Transverse colon (tissue), 4 donors: ENCODE data around the gene PECR. TPM values are rescaled to one million over a fixed set of nuclear protein-coding genes. Genes with fewer than 3 reads are reported as not detected.
A peak's percentile ranks its signal among the peaks of the same experiment; 100 is the strongest.

Experiments used
- DNase-seq: peaks from one replicate; pipeline ENCODE4 v3.0.0-alpha.2; 2019
- H3K27ac ChIP-seq, 4 donors: fragments of 200-600 bp; sonication (generic); 2 replicates each; pipeline ENCODE4 v1.5.1; 2016 to 2018; ENCODE audit warnings: inconsistent platforms in 4 of 4
- H3K27me3 ChIP-seq: fragments of 200-600 bp; sonication (generic); 2 replicates; pipeline ENCODE4 v1.5.1; 2017; ENCODE audit warnings: inconsistent platforms
- H3K36me3 ChIP-seq, 4 donors: fragments of 200-600 bp; sonication (generic); 2 replicates each; pipeline ENCODE4 v1.5.1; 2017 to 2019; ENCODE audit warnings: inconsistent platforms in 4 of 4
- H3K4me1 ChIP-seq, 4 donors: fragments of 200-600 bp; sonication (generic); 2 replicates each; pipeline ENCODE4 v1.5.1; 2017 to 2020; ENCODE audit warnings: inconsistent platforms in 4 of 4
- H3K4me3 ChIP-seq, 4 donors: fragments of 200-600 bp; sonication (generic); 1 replicate in 1 of 4; 2 replicates in 3 of 4; pipeline versions ENCODE4 v1.5.1 to v1.6.1; 2017 to 2019; ENCODE audit warnings: inconsistent platforms in 4 of 4
- H3K9me3 ChIP-seq, 2 donors: fragments of 200-600 bp; sonication (generic); 2 replicates each; pipeline ENCODE4 v1.5.1; 2017 to 2019; ENCODE audit warnings: inconsistent platforms in 2 of 2
- EP300 ChIP-seq: sonication (generic); formaldehyde crosslinking; IDR thresholded peaks from one replicate; pipeline ENCODE4 v1.6.1; 2017; ENCODE audit warnings: antibody characterized with exemption, low read depth
- POLR2A ChIP-seq: fragments of 450-650 bp; IDR thresholded peaks from one replicate; pipeline ENCODE4 v1.6.1; 2016; ENCODE audit warnings: antibody characterized with exemption, mild to moderate bottlenecking, moderate library complexity
- POLR2AphosphoS5 ChIP-seq, 3 donors: sonication (generic); formaldehyde crosslinking; IDR thresholded peaks; one replicate each; pipeline ENCODE4 v1.6.1; 2016; ENCODE audit warnings: antibody characterized with exemption in 3 of 3
- WGBS, 2 donors: methylation state at CpG; one replicate each; pipeline ENCODE4 v1.1.5; 2018; ENCODE audit warnings: low coverage in 1 of 2; 5-methylcytosine and 5-hydroxymethylcytosine counted together
- in situ Hi-C, 4 donors: fragments of 200-750 bp; cut with MboI; loops; one replicate each; pipeline versions ENCODE4 v1.15.0 to v1.15.1; 2017; ENCODE audit warnings: low sequenced_read_pairs in 3 of 4, low pct_ligation_motif_present in 1 of 4, low pct_unique_long_range_greater_than_20kb in 1 of 4
- intact Hi-C: fragments of 100-400 bp; cut with DNase I; formaldehyde crosslinking; loops from one replicate; pipeline ENCODE4 v1.15.1; 2023; ENCODE audit warnings: low total_unique reads
- total RNA-seq, 4 donors: library from RNA; depleted of rRNA; stranded (reverse); fragments of >200 nt; gene quantifications; one replicate each; pipeline ENCODE4 v1.1.0, GENCODE V29; 2016
- TF ChIP-seq, protein P1 (sequence below), 5 experiments: fragments of 200-600 bp in 3 of 5; fragments of 450-650 bp in 2 of 5; sonication (generic) in 3 of 5; IDR thresholded peaks; 1 replicate in 2 of 5; 2 replicates in 3 of 5; pipeline ENCODE4 v1.5.1; 2016 to 2017; ENCODE audit warnings: antibody characterized with exemption in 5 of 5, inconsistent platforms in 3 of 5, mild to moderate bottlenecking in 2 of 5, moderate library complexity in 1 of 5

Gene PECR
- total RNA-seq, 4 donors from 2014 or later = 10.3 to 137 (median 25.8) TPM

DNA sequence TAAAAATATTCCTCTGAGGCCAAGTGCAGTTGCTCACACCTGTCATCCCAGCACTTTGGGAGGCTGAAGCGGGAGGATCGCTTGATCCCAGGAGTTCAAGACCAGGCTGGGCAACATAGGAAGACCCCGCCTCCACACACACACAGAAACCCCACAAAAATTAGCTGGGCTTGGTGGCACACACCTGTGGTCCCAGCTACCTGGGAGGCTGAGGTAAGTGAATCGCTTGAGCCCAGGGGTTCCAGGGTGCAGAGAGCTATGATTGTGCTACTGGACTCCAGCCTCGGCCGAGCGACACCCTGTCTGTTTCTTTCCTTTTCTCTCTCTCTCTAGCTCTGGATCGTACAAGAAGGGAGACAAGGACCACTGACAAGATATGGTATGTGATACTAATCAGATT, 25.7 kb upstream of the PECR start:
- DNase-seq = no peak
- intact Hi-C loops = no loop called here
- no peak for TF ChIP-seq POLR2A
- no peak for TF ChIP-seq EP300
- Histone ChIP-seq H3K9me3 (no peaks in the 10 kb centered on the region), H3K4me3 (no peak overlapping the region), H3K36me3 (peaks cover 0 to 11% (median 3%) of the 10 kb centered on the region in 4 donors), H3K27me3 (no peaks in the 10 kb centered on the region), H3K27ac (peak overlapping the region in 1 of 4 donors; percentile 89), H3K4me1 (peaks cover 8 to 26% (median 18%) of the 10 kb centered on the region in 4 donors)
- WGBS, 2 donors = 89 to 100% methylated on average over 3 to 8 of the region's 8 CpGs
- in situ Hi-C loops = loop anchor here in 2 of 4 donors (25.0 kb wide), 1 partner anchor 305 kb away; the partner anchor contains the start of gene SMARCAL1 (in 2 of the 2)

DNA sequence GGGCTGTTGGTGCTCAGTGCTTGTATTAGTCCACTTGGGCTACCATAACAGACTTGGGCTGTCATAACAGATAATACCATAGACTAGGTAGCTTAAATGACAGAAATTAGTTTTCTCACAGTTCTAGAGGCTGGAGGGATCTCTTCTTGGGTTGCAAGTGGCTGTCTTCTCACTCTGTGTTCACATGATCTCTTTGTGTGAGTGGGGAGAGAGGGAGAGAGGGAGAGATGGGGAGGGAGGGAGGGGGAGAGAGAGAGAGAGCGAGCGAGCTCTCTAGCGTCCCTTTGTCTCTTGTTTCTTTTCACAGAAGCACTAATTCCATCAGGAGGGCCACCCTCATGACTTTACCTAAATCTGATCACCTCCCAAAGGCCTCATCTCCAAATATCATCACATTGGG, 23.1 kb upstream of the PECR start:
- TF ChIP-seq POLR2A (no peak), POLR2AphosphoS5 (IDR thresholded peaks at IDR 0.05) (no peak), EP300 (no peak)
- TF ChIP-seq, protein P1, sequence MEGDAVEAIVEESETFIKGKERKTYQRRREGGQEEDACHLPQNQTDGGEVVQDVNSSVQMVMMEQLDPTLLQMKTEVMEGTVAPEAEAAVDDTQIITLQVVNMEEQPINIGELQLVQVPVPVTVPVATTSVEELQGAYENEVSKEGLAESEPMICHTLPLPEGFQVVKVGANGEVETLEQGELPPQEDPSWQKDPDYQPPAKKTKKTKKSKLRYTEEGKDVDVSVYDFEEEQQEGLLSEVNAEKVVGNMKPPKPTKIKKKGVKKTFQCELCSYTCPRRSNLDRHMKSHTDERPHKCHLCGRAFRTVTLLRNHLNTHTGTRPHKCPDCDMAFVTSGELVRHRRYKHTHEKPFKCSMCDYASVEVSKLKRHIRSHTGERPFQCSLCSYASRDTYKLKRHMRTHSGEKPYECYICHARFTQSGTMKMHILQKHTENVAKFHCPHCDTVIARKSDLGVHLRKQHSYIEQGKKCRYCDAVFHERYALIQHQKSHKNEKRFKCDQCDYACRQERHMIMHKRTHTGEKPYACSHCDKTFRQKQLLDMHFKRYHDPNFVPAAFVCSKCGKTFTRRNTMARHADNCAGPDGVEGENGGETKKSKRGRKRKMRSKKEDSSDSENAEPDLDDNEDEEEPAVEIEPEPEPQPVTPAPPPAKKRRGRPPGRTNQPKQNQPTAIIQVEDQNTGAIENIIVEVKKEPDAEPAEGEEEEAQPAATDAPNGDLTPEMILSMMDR (IDR thresholded peaks at IDR 0.05) = no peak
- Histone ChIP-seq H3K36me3 (no peaks in the 10 kb centered on the region), H3K9me3 (no peaks in the 10 kb centered on the region), H3K4me3 (no peak overlapping the region), H3K27me3 (no peaks in the 10 kb centered on the region), H3K4me1 (peaks cover 0 to 6% (median 5%) of the 10 kb centered on the region in 4 donors), H3K27ac (no peak overlapping the region)
- in situ Hi-C loops (loop anchor here in 2 of 4 donors (25.0 kb wide), 1 partner anchor 308 kb away; the partner anchor contains the start of gene SMARCAL1 (in 2 of the 2)), intact Hi-C loops (no loop called here)
- no peak for DNase-seq
- WGBS, 2 donors = 90% methylated on average over 3 of the region's 3 CpGs; no CpG with 5 or more reads in 1 of the 2 donors

DNA sequence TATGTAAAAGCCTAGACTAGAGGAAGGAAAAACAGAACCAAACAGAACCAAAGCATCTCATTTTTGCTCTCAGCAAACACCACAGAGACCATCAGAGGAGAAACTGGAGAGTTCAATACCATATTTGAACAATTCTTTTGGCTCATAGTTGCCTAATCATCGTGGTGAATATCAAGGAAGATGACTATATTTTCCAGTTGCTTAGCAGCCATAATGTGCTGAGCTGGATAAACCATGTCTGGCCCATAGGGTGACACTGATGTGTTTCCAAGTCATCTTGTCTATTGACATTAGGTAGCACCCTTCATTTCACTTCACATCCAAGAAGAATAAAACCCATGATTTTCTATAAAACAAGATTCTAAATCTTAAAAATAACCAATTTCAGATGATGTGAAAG, 21.6 kb upstream of the PECR start:
- intact Hi-C loops = no loop called here
- TF ChIP-seq POLR2A = no peak
- 61 to 63% methylated on average over 1 of the region's 1 CpG for WGBS, 2 donors

DNA sequence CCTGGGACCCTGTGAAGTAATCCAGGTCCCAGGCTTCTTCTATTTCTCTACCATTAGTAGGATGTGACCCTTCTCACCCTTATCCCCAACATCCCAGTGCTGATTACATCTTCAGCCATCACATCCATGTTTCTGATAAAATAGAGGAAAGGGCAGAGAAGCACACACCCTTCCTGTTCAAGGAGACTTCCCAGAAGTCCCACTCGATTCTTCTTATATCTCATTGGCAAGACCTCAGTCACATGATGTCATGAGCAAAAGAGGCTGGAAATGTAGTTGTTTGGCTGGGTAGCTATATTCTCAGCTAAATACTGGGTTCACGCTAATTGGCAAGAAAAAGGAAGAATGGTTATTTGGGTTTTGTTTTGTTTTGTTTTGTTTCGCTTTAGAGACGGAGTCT, 19.5 kb upstream of the PECR start:
- Histone ChIP-seq H3K27me3 (no peaks in the 10 kb centered on the region), H3K4me3 (no peak overlapping the region), H3K27ac (no peak overlapping the region), H3K36me3 (no peaks in the 10 kb centered on the region), H3K9me3 (no peaks in the 10 kb centered on the region), H3K4me1 (no peaks in the 10 kb centered on the region)
- WGBS, 2 donors = 89 to 94% methylated on average over 3 to 4 of the region's 4 CpGs
- intact Hi-C loops (no loop called here), in situ Hi-C loops (loop anchor here in 2 of 4 donors (25.0 kb wide), 1 partner anchor 311 kb away; the partner anchor contains the start of gene SMARCAL1 (in 2 of the 2))
- no peak for TF ChIP-seq POLR2AphosphoS5 (IDR thresholded peaks at IDR 0.05)
- TF ChIP-seq POLR2A = no peak
- TF ChIP-seq, protein P1 (IDR thresholded peaks at IDR 0.05) = no peak
- no peak for TF ChIP-seq EP300
- DNase-seq = no peak

More for the DNA sequence above, 21.6 kb upstream of the PECR start:
- no peaks in the 10 kb centered on the region for H3K27me3 ChIP-seq
- H3K4me1 ChIP-seq = peaks cover 0 to 1% (median 0%) of the 10 kb centered on the region in 4 donors
- no peaks in the 10 kb centered on the region for H3K36me3 ChIP-seq
- no peak overlapping the region for H3K27ac ChIP-seq
- no peak for DNase-seq
- no peaks in the 10 kb centered on the region for H3K9me3 ChIP-seq
- no peak overlapping the region for H3K4me3 ChIP-seq
- in situ Hi-C loops = loop anchor here in 2 of 4 donors (25.0 kb wide), 1 partner anchor 309 kb away; the partner anchor contains the start of gene SMARCAL1 (in 2 of the 2)

DNA sequence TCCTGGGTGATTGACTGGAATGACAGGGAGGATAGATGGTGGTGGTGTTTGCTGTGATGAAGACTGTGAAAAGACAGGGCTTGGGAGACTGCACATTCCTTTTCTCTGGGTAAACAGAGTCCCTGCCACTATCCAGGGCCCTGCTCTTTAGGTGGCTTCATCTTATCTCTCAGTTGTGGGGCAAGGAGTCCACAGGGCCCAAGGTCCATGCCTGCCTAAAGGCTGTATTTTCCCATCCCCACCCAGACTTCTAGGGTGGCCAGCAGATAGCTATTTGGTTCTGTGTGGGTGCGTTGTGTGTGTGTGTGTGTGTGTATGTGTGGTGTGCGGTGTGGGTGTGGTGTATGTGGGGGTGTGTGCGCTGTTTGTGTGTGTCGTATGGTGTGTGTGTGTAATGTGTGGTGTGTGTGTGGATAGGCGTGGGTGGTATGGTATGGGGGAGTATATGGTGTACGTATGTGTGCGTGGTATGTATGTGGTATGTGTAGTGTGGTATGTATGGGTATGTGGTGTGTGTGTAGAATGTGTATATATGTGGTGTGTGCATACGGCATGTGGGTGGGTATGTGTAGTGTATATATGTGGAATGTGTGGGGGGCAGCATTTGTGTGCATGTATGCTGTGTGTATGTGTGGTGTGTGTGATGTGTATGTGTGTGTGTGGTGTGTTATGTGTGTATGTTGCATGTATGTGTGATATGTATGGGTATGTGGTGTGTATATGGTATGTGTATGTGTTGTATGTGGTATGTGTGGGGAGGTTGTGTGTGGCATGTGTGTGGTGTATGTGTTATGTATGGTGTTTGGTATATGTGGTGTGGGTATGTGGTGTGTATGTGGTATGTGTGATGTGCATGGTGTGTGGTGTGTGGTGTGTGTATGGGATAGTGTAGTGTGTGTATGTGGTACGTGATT, 17.1 kb upstream of the PECR start:
- WGBS, 2 donors = 89 to 96% methylated on average over 8 to 9 of the region's 9 CpGs
- no peaks in the 10 kb centered on the region for H3K36me3 ChIP-seq
- in situ Hi-C loops = no loop called here
- no peaks in the 10 kb centered on the region for H3K9me3 ChIP-seq
- no peaks in the 10 kb centered on the region for H3K4me1 ChIP-seq
- no peaks in the 10 kb centered on the region for H3K27me3 ChIP-seq
- DNase-seq = no peak
- H3K27ac ChIP-seq = no peak overlapping the region
- TF ChIP-seq EP300 = no peak
- TF ChIP-seq, protein P1 (IDR thresholded peaks at IDR 0.05) = no peak
- no peak for TF ChIP-seq POLR2A
- no peak for TF ChIP-seq POLR2AphosphoS5 (IDR thresholded peaks at IDR 0.05)
- no peak overlapping the region for H3K4me3 ChIP-seq
- intact Hi-C loops = no loop called here
